K562 (cell line): ENCODE data around the gene GUCY1A2. TPM values are rescaled to one million over a fixed set of nuclear protein-coding genes. Genes with fewer than 3 reads are reported as not detected.

Experiments used
- ATAC-seq: fragments of 200-7000 bp; cut with Tn5 transposase; 3 replicates; pipeline ENCODE4 v1.9.1; 2020; ENCODE audit warnings: moderate library complexity
- BruUV-seq: library from RNA; stranded (reverse); fragments of 400-500 nt; replicated peaks from 2 replicates; lab custom pipeline; 2021; lab: Mats Ljungman, UMichigan
- CTCF ChIA-PET: fragments of 300-600 bp; formaldehyde crosslinking; extraction: SDS; loops from one replicate; lab custom pipeline; 2021; ENCODE audit warnings: low intra/inter-chr PET ratio; lab: Yijun Ruan, JAX
- POLR2A ChIA-PET: fragments of 300-600, 350-650 bp; sonication (Branson Sonifier 250); formaldehyde crosslinking; extraction: SDS; loops from one replicate; lab custom pipeline; 2021; ENCODE audit warnings: antibody characterized with exemption, inconsistent platforms; lab: Yijun Ruan, JAX
- DNase-seq, 4 experiments: peaks; one replicate each; pipeline versions ENCODE4 v3.0.0 to v3.0.0-alpha.2; 2011 to 2018; ENCODE audit warnings: low spot score in 3 of 4, mixed read lengths in 3 of 4; ENCODE audit errors: extremely low read depth in 1 of 4
- FAIRE-seq: peaks from 2 replicates; lab custom pipeline; 2011; peaks lifted over from hg19 to GRCh38; lab: Jason Lieb, UNC
- H2AFZ ChIP-seq: 2 replicates; pipeline ENCODE4 v1.6.0; 2011; ENCODE audit warnings: low read depth, low read length, control low read depth, inconsistent platforms
- H3K27ac ChIP-seq: fragments of 200-600 bp; 3 replicates; pipeline ENCODE4 v1.8.0; 2011; ENCODE audit warnings: low read depth, mild to moderate bottlenecking, control low read depth, inconsistent platforms, low read length, moderate library complexity, mixed read lengths; ENCODE audit errors: extremely low read depth
- H3K27me3 ChIP-seq, 2 experiments: fragments of 300-600 bp in 1 of 2; 2 replicates in 1 of 2; 3 replicates in 1 of 2; pipeline versions ENCODE4 v1.6.0 to v1.8.0; 2011; ENCODE audit warnings: inconsistent platforms in 2 of 2, low read length in 2 of 2, mild to moderate bottlenecking in 1 of 2, mixed read lengths in 1 of 2, moderate library complexity in 1 of 2; ENCODE audit not compliant: control insufficient read depth in 2 of 2, insufficient read depth in 2 of 2
- H3K36me3 ChIP-seq: fragments of 300-600 bp; 3 replicates; pipeline ENCODE4 v1.8.0; 2011; ENCODE audit warnings: mild to moderate bottlenecking, low read length, inconsistent platforms; ENCODE audit not compliant: control insufficient read depth, insufficient read depth
- H3K4me1 ChIP-seq, 2 experiments: fragments of 200-600 bp in 1 of 2; replicated peaks in 1 of 2; 2 replicates in 1 of 2; 3 replicates in 1 of 2; pipeline versions ENCODE4 v1.5.1 to v1.8.0; 2011; ENCODE audit warnings: inconsistent platforms in 2 of 2, low read length in 2 of 2, mild to moderate bottlenecking in 1 of 2, mixed read lengths in 1 of 2, moderate library complexity in 1 of 2; ENCODE audit not compliant: control insufficient read depth in 2 of 2, insufficient read depth in 2 of 2
- H3K4me2 ChIP-seq: 2 replicates; pipeline ENCODE4 v1.6.1; 2011; ENCODE audit warnings: low read length, control low read depth, inconsistent platforms, mixed read lengths; ENCODE audit not compliant: insufficient read depth
- H3K4me3 ChIP-seq: fragments of 200-600 bp; sonication (generic), shearing (Covaris generic); 2 replicates; pipeline ENCODE4 v1.5.1; 2016; ENCODE audit warnings: control low read depth, inconsistent platforms
- H3K79me2 ChIP-seq: fragments of 200-600 bp; 3 replicates; pipeline ENCODE4 v1.8.0; 2011; ENCODE audit warnings: low read length, inconsistent platforms; ENCODE audit not compliant: control insufficient read depth, insufficient read depth
- H3K9ac ChIP-seq, 2 experiments: 2 replicates each; pipeline versions ENCODE4 v1.6.0 to v1.6.1; 2011; ENCODE audit warnings: low read depth in 2 of 2, low read length in 2 of 2, control low read depth in 1 of 2, inconsistent platforms in 1 of 2, mild to moderate bottlenecking in 1 of 2, mixed read lengths in 1 of 2; ENCODE audit not compliant: insufficient read depth in 1 of 2
- H3K9me1 ChIP-seq: one replicate; pipeline ENCODE4 v1.6.0; 2011; ENCODE audit warnings: inconsistent platforms, mild to moderate bottlenecking, low read length, moderate library complexity; ENCODE audit not compliant: control insufficient read depth, insufficient read depth
- H3K9me3 ChIP-seq: replicated peaks from 2 replicates; pipeline ENCODE4 v1.5.1; 2011; ENCODE audit warnings: low read depth, low read length, inconsistent platforms; ENCODE audit not compliant: control insufficient read depth, insufficient read depth
- H4K20me1 ChIP-seq: replicated peaks from 2 replicates; pipeline ENCODE4 v1.6.1; 2011; ENCODE audit warnings: low read length, inconsistent platforms, mixed read lengths; ENCODE audit not compliant: control insufficient read depth, insufficient read depth
- ATF7 ChIP-seq: fragments of 450-650 bp; IDR thresholded peaks from 2 replicates; pipeline ENCODE4 v1.7.1; 2014; ENCODE audit warnings: mild to moderate bottlenecking, moderate library complexity
- ETV6 ChIP-seq, 3 experiments: fragments of 150-350 bp in 1 of 3; sonication (generic) in 1 of 3; formaldehyde crosslinking in 1 of 3; IDR thresholded peaks; 2 replicates each; pipeline versions ENCODE4 v1.6.1 to v1.8.0; 2014 to 2022; ENCODE audit warnings: borderline replicate concordance in 2 of 3, low read depth in 2 of 3, antibody characterized with exemption in 1 of 3, low read length in 1 of 3, mild to moderate bottlenecking in 1 of 3, missing genetic modification reagents in 1 of 3
- HDAC2 ChIP-seq: fragments of 450-650 bp; IDR thresholded peaks from 2 replicates; pipeline ENCODE4 v1.6.1; 2016; ENCODE audit warnings: mild to moderate bottlenecking
- JUN ChIP-seq, 2 experiments: sonication (generic) in 1 of 2; formaldehyde crosslinking in 1 of 2; IDR thresholded peaks; 2 replicates each; pipeline versions ENCODE4 v1.6.1 to v1.8.0; 2012 to 2022; ENCODE audit warnings: borderline replicate concordance in 2 of 2, mild to moderate bottlenecking in 2 of 2, improper control_type of control experiment in 1 of 2, low read depth in 1 of 2, low read length in 1 of 2, missing genetic modification reagents in 1 of 2
- MIER1 ChIP-seq: fragments of 450-650 bp; IDR thresholded peaks from 2 replicates; pipeline ENCODE4 v1.6.1; 2016; ENCODE audit warnings: antibody characterized with exemption, mild to moderate bottlenecking, low read depth
- RCOR1 ChIP-seq, 2 experiments: IDR thresholded peaks; 2 replicates each; pipeline ENCODE4 v1.6.1; 2012; ENCODE audit warnings: low read depth in 2 of 2, low read length in 2 of 2, borderline replicate concordance in 1 of 2, improper control_type of control experiment in 1 of 2
- TCF7L2 ChIP-seq: fragments of 150-350 bp; IDR thresholded peaks from 2 replicates; pipeline ENCODE4 v1.6.1; 2016; ENCODE audit warnings: low read depth, mild to moderate bottlenecking, low read length, moderate library complexity
- ZNF274 ChIP-seq: IDR thresholded peaks from 2 replicates; pipeline ENCODE4 v1.6.1; 2011; ENCODE audit warnings: low read depth, mild to moderate bottlenecking, low read length, moderate library complexity, borderline replicate concordance
- ZNF444 ChIP-seq: fragments of 250-450 bp; sonication (Bioruptor Pico); IDR thresholded peaks from 2 replicates; pipeline ENCODE4 v1.4.0; 2020; ENCODE audit warnings: mild to moderate bottlenecking, moderate library complexity
- WGBS: fragments of 100-300 bp; shearing (Covaris generic); methylation state at CpG from one replicate; pipeline ENCODE4 v1.1.6; 2016; ENCODE audit warnings: low coverage, mixed read lengths; ENCODE audit not compliant: insufficient coverage; ENCODE audit errors: missing lambda C conversion rate; 5-methylcytosine and 5-hydroxymethylcytosine counted together
- in situ Hi-C: fragments of 300-500 bp; cut with MboI; formaldehyde crosslinking; loops from 4 replicates; pipeline ENCODE4 v1.15.0; 2018; ENCODE audit warnings: inconsistent platforms, mixed read lengths
- intact Hi-C: fragments of 100-400 bp; cut with micrococcal nuclease; formaldehyde crosslinking; loops from 2 replicates; pipeline ENCODE4 v1.14.2; 2022
- polyA plus RNA-seq, 8 experiments: library from polyadenylated mRNA; depleted of rRNA in 4 of 8; stranded (reverse) in 5 of 8; unstranded in 3 of 8; fragments of >200 nt; fragmentation: Nextera tagmentation in 2 of 8; fragmentation: Illumina TruSeq in 1 of 8; extraction: Ambion mirVana in 2 of 8; extraction: Trizol in 1 of 8; gene quantifications; 2 replicates each; pipeline versions ENCODE4 v1.2.1 to v1.2.3, GENCODE V29; 2011 to 2014; ENCODE audit warnings: inconsistent platforms in 1 of 8, missing spikeins in 1 of 8
- total RNA-seq, 7 experiments: library from RNA; depleted of rRNA in 6 of 7; stranded (reverse); fragments of >200 nt in 6 of 7; fragmentation: Illumina TruSeq in 2 of 7; extraction: Trizol in 2 of 7; gene quantifications; 2 replicates each; pipeline versions ENCODE4 v1.2.1 to v1.2.3, GENCODE V29; 2011 to 2021; ENCODE audit warnings: low replicate concordance in 1 of 7
- TF ChIP-seq, protein P1 (sequence below): fragments of 450-650 bp; IDR thresholded peaks from 2 replicates; pipeline ENCODE4 v1.6.1; 2016; ENCODE audit warnings: missing biosample characterization, missing genetic modification characterization
- TF ChIP-seq, protein P2 (sequence below): sonication (generic); formaldehyde crosslinking; IDR thresholded peaks from 2 replicates; pipeline ENCODE4 v1.9.0; 2022; ENCODE audit warnings: mild to moderate bottlenecking, missing genetic modification reagents
- TF ChIP-seq, protein P3 (sequence below): fragments of 250-450 bp; sonication (Bioruptor Pico); IDR thresholded peaks from 2 replicates; pipeline ENCODE4 v1.8.0; 2022; ENCODE audit warnings: moderate library complexity, mild to moderate bottlenecking, inconsistent platforms

The GUCY1A2 gene
- total and polyA plus RNA-seq, 9 of the 15 experiments (the other 6 are each of a cell fraction or from before 2014, with no cell fraction given), result under 0.01 to 0.04 TPM; not detected in 7

DNA sequence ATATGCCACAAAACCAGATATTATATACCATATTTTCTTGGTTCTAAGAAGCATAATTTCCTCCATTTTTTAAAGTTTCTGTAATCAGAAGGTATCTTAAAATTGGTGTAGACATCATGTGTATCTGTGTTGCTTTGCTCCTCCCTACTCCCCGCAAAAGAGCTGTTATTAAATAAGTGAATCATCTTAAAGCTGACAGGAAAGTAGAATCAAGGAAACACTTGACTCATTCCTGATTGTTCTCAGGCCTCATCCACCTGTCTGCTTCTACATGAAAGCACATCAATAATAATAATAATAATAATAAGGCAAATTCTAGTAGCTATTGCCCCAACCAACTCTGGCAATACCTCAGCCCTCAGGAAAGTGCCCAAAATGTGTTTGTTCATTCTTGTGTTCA is 26.2 kb upstream of the GUCY1A2 start (continued):
- TF ChIP-seq ZNF444 (CRISPR knock-in tag) (no peak), JUN (IDR thresholded peaks at IDR 0.05; ENCODE audit: borderline replicate concordance, low read depth, low read length) (no peak), JUN (CRISPR knock-in tag; IDR thresholded peaks at IDR 0.05; ENCODE audit: borderline replicate concordance) (no peak), MIER1 (no peak), ATF7 (no peak), RCOR1 (IDR thresholded peaks at IDR 0.05; ENCODE audit: borderline replicate concordance in 1 of 2, low read depth in 2 of 2, low read length in 2 of 2) (no peak)
- TF ChIP-seq, protein P1, sequence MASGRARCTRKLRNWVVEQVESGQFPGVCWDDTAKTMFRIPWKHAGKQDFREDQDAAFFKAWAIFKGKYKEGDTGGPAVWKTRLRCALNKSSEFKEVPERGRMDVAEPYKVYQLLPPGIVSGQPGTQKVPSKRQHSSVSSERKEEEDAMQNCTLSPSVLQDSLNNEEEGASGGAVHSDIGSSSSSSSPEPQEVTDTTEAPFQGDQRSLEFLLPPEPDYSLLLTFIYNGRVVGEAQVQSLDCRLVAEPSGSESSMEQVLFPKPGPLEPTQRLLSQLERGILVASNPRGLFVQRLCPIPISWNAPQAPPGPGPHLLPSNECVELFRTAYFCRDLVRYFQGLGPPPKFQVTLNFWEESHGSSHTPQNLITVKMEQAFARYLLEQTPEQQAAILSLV (tag), result no peak
- TF ChIP-seq, protein P2, sequence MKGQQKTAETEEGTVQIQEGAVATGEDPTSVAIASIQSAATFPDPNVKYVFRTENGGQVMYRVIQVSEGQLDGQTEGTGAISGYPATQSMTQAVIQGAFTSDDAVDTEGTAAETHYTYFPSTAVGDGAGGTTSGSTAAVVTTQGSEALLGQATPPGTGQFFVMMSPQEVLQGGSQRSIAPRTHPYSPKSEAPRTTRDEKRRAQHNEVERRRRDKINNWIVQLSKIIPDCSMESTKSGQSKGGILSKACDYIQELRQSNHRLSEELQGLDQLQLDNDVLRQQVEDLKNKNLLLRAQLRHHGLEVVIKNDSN, result no peak

DNA sequence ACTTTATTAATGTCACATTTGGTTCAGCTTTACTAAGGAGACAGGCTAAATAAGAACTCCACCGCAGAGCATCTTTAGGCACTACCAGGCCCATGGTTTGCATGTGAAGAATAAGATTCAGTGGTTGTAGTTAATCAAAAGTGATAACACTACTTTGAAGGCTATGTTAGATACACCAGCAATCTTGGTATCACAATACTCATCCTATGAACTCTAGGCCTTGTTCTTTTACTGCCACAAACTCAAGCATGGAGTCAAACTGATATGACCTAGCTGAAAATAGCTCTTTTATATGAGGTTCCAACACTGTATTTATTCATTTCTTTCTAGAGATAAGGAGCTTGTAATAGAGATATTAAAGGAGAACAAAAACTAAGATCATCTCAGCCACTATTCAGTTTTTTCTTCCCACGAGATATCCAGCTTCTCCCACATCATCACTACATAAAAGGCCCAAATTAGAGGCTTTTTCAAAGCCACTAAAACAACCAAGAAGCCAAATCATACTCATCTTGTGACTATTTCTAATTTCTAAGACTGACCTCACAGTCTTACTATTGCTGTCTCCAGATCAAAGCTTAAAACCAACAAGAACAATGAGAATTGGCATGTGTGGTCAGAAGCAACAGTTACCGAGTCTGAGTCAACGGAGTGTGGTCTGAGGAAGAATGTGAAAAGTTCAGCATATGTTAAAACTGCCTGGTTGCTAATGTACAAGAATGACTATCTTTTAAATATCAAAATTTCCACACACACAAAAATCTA is 25.1 kb upstream of the GUCY1A2 start:
- FAIRE-seq (no peak), ATAC-seq (no peak), DNase-seq (no peak)
- TF ChIP-seq TCF7L2, result no peak
- TF ChIP-seq HDAC2, result no peak
- TF ChIP-seq ZNF274, result no peak
- TF ChIP-seq ETV6 (IDR thresholded peaks at IDR 0.05; ENCODE audit: borderline replicate concordance in 1 of 2, low read depth in 2 of 2, low read length in 1 of 2), result no peak
- TF ChIP-seq ETV6 (CRISPR knock-in tag; IDR thresholded peaks at IDR 0.05; ENCODE audit: borderline replicate concordance), result no peak
- TF ChIP-seq, protein P3, sequence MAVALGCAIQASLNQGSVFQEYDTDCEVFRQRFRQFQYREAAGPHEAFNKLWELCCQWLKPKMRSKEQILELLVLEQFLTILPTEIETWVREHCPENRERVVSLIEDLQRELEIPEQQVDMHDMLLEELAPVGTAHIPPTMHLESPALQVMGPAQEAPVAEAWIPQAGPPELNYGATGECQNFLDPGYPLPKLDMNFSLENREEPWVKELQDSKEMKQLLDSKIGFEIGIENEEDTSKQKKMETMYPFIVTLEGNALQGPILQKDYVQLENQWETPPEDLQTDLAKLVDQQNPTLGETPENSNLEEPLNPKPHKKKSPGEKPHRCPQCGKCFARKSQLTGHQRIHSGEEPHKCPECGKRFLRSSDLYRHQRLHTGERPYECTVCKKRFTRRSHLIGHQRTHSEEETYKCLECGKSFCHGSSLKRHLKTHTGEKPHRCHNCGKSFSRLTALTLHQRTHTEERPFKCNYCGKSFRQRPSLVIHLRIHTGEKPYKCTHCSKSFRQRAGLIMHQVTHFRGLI (CRISPR knock-in tag), result no peak
- Histone ChIP-seq H3K27me3 (no peaks in the 10 kb centered on the region), H4K20me1 (no peaks in the 10 kb centered on the region), H3K4me1 (no peaks in the 10 kb centered on the region), H3K9me1 (no peaks in the 10 kb centered on the region), H3K4me3 (no peak overlapping the region), H3K4me2 (no peak overlapping the region), H2AFZ (no peak overlapping the region), H3K27ac (no peak overlapping the region), H3K9me3 (no peaks in the 10 kb centered on the region; the same call in 1 of the 2 replicates), H3K9ac (no peak overlapping the region), H3K36me3 (no peaks in the 10 kb centered on the region), H3K79me2 (no peaks in the 10 kb centered on the region)
- intact Hi-C loops, result no loop called here
- 6% methylated on average over 4 of the region's 4 CpGs for WGBS
- POLR2A ChIA-PET, result no interaction called here
- no TSS peak for BruUV-seq
- in situ Hi-C loops, result no loop called here
- CTCF ChIA-PET, result no interaction called here
